Gastrocnemius medialis (tissue), 4 donors: ENCODE measurements around the gene ANXA4.

Experiments used
- POLR2A ChIP-seq, 2 donors: fragments of 450-650 bp; IDR thresholded peaks; one replicate each; pipeline ENCODE4 v1.6.1; 2017; ENCODE audit warnings: antibody characterized with exemption in 2 of 2, mild to moderate bottlenecking in 2 of 2, moderate library complexity in 2 of 2
- TF ChIP-seq, protein P1 (sequence below), 5 experiments: fragments of 450-650 bp in 3 of 5; fragments of 200-600 bp in 2 of 5; sonication (generic) in 2 of 5; IDR thresholded peaks in 4 of 5; conservative IDR thresholded peaks in 1 of 5; 1 replicate in 4 of 5; 2 replicates in 1 of 5; pipeline ENCODE4 v1.5.1; 2016 to 2019; ENCODE audit warnings: antibody characterized with exemption in 5 of 5, mild to moderate bottlenecking in 3 of 5, moderate library complexity in 3 of 5

DNA sequence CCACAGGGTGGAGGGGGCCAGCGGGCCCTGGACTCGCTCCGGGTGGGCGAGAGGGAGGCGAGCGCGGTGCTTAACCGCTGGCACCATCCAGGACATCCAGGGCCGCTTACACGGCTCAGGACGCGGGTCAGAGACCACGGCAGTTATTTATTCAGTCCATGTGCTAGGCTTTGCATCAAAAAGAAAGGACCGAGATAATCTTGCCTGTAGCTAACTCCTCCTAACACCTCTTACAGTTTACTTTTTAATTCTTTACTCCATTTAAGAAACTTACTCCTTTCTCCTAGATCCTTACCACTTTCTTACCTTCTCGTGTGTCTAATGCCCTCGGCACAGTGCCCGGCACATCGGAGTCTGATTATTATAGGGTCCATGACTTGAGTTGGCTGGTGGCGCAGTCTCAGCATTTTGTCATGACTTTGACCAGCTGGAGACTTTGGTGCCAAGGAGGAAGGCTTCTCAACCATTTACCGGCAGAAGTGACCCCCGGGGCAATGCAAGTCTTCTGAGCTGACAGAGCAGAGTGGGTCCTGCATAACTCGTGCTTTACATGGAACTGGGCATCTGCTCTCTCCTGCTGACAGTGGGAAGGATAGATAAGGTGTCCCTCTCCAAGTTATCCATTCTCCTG lies 503 bp downstream of the ANXA4 start:
- TF ChIP-seq, protein P1, sequence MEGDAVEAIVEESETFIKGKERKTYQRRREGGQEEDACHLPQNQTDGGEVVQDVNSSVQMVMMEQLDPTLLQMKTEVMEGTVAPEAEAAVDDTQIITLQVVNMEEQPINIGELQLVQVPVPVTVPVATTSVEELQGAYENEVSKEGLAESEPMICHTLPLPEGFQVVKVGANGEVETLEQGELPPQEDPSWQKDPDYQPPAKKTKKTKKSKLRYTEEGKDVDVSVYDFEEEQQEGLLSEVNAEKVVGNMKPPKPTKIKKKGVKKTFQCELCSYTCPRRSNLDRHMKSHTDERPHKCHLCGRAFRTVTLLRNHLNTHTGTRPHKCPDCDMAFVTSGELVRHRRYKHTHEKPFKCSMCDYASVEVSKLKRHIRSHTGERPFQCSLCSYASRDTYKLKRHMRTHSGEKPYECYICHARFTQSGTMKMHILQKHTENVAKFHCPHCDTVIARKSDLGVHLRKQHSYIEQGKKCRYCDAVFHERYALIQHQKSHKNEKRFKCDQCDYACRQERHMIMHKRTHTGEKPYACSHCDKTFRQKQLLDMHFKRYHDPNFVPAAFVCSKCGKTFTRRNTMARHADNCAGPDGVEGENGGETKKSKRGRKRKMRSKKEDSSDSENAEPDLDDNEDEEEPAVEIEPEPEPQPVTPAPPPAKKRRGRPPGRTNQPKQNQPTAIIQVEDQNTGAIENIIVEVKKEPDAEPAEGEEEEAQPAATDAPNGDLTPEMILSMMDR (IDR thresholded peaks at IDR 0.05 in 4 of 5, conservative IDR thresholded peaks at IDR 0.05 in 1 of 5): peak in 1 of 5 experiments; percentile 0
- TF ChIP-seq POLR2A (IDR thresholded peaks at IDR 0.05): no peak
